Left renal cortex interstitium (tissue), 4 donors: ENCODE results near the gene SRGAP2B. TPM values are rescaled to one million over a fixed set of nuclear protein-coding genes. Genes with fewer than 3 reads are reported as not detected.
"Not testable (repeated sequence)": the region's sequence is repeated elsewhere in the genome, so short reads cannot be mapped to it uniquely, and the experiment has no call there.

ENCODE experiments used
- DNase-seq, 4 donors: peaks; one replicate each; pipeline ENCODE4 v3.0.0-alpha.2; 2013; ENCODE audit warnings: low read depth in 4 of 4, low spot score in 2 of 4, missing footprints in 1 of 4
- polyA plus RNA-seq, 4 donors: library from polyadenylated mRNA; unstranded; fragments of 120-200 nt; gene quantifications; one replicate each; pipeline ENCODE4 v1.2.1, GENCODE V29; 2013; ENCODE audit not compliant: insufficient read length in 4 of 4

SRGAP2B gene
- polyA plus RNA-seq, 4 donors, result 19.8 to 46.9 (median 33.8) TPM

- not testable (repeated sequence) for DNase-seq
These were observed 94.9 kb downstream of the SRGAP2B start for GRCh38 chr1:145000074-145000742.

- not testable (repeated sequence) for DNase-seq
These were observed 96.2 kb downstream of the SRGAP2B start for GRCh38 chr1:144998981-144999273.

GRCh38 chr1:144998134-144998980, 96.8 kb downstream of the SRGAP2B start:
- not testable (repeated sequence) for DNase-seq

GRCh38 chr1:144995833-144996410, 99.2 kb downstream of the SRGAP2B start:
- DNase-seq, result not testable (repeated sequence)

- DNase-seq, result not testable (repeated sequence)
These were observed 102.2 kb downstream of the SRGAP2B start for GRCh38 chr1:144992915-144993314.

GRCh38 chr1:144990611-144991010, 104.5 kb downstream of the SRGAP2B start:
- not testable (repeated sequence) for DNase-seq

- not testable (repeated sequence) for DNase-seq
These were observed 108.0 kb downstream of the SRGAP2B start for GRCh38 chr1:144987131-144987530.

DNA sequence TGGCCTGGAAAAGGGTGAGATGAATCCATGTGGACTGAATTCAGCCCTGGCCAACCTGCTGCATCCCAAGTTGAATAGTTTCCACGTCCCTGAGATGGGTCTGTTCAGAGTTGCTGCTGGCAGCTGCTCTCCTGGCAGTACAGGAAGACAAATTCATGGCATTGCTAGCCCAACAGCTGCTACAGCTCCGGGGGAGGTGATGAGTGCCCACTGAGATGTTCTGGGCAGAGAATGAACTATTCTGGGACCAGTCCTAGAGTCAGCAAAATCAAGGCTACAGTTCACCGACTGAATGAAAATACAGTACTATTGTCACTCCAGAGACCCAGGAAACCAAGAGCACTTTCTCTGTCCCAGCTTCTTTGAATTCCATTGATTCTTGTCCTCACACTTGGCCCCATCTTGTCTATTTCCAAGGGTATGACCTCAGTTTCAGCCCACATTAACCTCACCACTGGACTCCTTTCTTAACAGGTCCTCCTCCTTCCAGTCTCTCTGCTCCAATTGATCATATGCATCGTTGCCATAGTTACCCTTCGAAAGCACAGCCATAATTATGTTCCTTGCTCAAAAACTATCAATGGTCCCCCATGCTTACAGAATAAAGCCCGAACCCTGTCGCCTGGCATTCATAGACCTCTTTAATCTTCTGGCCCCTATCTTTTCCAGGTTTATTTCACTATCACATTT, 108.8 kb downstream of the SRGAP2B start:
- not testable (repeated sequence) for DNase-seq

- not testable (repeated sequence) for DNase-seq
These were observed 109.5 kb downstream of the SRGAP2B start for GRCh38 chr1:144985550-144986170.

- not testable (repeated sequence) for DNase-seq
These were observed 112.2 kb downstream of the SRGAP2B start for GRCh38 chr1:144982802-144983525.

DNA sequence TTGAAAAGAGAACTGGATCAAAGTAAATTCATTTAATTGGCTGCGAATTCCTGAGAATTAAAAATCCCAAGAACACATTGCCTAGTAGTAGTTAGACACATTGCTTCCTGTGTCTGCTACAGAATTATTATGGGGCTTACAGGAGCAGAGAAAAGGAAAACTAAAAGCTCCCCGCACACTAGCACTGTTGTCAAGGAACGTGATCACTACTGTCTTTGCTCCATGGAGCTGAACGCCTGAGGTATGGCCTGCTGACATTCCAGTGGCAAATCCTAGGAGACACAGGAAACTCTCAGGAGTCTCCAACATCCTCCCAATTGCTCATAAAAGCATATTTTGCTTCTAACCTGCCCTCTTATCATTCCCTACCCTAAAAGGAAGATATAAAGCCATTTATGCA, 114.0 kb downstream of the SRGAP2B start:
- not testable (repeated sequence) for DNase-seq

- DNase-seq, result not testable (repeated sequence)
These were observed 115.0 kb downstream of the SRGAP2B start for GRCh38 chr1:144979960-144980595.

GRCh38 chr1:144977856-144978255, 117.3 kb downstream of the SRGAP2B start:
- DNase-seq, result not testable (repeated sequence)

DNA sequence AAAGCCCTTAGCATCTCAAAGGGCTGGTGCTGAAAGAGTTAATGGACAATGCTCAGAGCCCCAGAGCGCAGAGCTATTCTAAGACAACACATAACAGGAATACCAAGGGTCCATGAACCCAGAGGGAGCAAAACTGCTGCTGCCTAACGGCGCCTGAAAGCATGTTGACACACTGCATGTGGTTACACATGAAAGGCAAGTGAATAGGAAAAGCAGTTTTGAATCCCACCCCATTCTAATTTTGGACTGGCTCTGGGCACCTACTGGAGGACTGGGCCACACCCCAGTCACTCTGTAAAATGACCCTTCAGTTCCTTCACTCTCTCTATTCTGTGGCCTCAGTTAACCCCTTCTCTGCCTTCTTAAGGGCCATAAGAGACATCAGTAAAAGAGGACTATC, 123.2 kb downstream of the SRGAP2B start:
- DNase-seq, result not testable (repeated sequence)

DNA sequence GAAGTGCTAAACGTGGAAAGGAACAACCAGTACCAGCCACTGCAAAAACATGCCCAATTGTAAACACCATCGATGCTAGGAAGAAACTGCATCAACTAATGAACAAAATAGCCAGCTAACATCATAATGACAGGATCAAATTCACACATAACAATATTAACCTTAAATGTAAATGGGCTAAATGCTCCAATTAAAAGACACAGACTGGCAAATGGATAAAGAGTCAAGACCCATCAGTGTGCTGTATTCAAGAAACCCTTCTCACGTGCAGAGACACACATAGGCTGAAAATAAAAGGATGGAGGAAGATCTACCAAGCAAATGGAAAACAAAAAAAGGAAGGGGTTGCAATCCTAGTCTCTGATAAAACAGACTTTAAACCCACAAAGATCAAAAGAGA, 128.6 kb downstream of the SRGAP2B start:
- DNase-seq, result not testable (repeated sequence)

DNA sequence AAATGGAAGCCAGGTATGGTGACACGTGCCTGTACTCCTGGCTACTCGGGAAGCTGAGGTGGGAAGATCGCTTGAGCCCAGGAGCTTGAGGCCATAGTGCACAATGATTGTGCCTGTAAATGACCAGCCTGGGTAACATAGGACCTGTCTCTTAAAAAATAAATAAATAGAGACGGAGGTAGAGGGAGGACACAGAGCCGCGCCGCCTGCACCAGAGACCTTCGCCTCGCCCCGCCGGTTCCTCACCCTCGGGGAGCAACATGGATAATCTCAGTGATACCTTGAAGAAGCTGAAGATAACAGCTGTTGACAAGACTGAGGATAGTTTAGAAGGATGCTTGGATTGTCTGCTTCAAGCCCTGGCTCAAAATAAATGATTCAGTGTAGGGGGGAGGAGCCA, 130.4 kb downstream of the SRGAP2B start:
- DNase-seq, result not testable (repeated sequence)

DNA sequence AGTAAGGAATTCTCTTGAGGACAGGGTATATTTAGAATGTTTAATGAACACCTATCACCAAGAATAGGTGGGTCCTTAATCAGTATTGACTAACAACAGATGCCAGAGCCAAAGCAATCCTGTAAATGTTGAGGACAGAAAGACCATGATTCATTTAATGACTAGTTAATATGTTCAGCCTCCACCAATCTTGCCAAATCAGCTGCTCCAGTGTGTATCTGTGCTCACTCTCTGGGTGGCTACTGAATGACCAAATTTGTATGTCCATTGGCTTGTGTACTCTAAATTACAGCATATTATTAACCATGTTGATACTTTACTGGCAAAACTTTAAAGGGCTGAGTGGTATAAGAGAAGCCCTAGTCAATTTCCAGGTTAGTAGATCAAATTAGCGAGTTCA, 130.9 kb downstream of the SRGAP2B start:
- DNase-seq, result not testable (repeated sequence)

- not testable (repeated sequence) for DNase-seq
These were observed 131.6 kb downstream of the SRGAP2B start for GRCh38 chr1:144963571-144963970.
